ENCODE measurements around the gene CELSR1. TPM values are rescaled to one million over a fixed set of nuclear protein-coding genes. Genes with fewer than 3 reads are reported as not detected.

Gene CELSR1
- total RNA-seq, 2 donors from 2014 or later: 24.4 to 34.1 TPM

DNA sequence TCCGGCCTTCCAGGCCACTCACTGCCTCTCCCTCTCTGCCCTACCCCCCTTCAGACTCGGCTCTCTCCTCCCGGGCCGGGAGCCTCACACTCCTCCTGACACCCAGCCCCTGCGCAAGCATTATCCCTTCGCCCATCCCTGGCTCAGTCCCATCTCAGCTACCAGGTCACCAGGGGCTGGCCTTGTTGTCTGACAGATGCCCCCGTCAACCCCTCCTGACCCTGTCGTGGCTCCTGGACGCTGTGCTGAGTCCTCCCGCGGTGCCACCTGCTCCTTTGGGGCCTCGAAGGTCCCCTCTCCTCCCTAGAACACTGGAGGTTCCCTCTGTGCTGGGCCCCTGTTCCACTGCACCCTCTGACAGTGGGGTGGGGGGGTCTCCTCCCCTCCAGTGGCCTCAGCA is 169.0 kb downstream of the CELSR1 start:
- Mint-ChIP-seq H3K27me3 (ENCODE audit: insufficient read depth) (no peaks in the 10 kb centered on the region), H3K36me3 (ENCODE audit: low read depth) (peaks cover 7% of the 10 kb centered on the region), H3K4me3 (no peak overlapping the region), H3K27ac (no peak overlapping the region), H3K9me3 (no peaks in the 10 kb centered on the region), H3K4me1 (peaks cover 7% of the 10 kb centered on the region)
- TF ChIP-seq, protein P1, sequence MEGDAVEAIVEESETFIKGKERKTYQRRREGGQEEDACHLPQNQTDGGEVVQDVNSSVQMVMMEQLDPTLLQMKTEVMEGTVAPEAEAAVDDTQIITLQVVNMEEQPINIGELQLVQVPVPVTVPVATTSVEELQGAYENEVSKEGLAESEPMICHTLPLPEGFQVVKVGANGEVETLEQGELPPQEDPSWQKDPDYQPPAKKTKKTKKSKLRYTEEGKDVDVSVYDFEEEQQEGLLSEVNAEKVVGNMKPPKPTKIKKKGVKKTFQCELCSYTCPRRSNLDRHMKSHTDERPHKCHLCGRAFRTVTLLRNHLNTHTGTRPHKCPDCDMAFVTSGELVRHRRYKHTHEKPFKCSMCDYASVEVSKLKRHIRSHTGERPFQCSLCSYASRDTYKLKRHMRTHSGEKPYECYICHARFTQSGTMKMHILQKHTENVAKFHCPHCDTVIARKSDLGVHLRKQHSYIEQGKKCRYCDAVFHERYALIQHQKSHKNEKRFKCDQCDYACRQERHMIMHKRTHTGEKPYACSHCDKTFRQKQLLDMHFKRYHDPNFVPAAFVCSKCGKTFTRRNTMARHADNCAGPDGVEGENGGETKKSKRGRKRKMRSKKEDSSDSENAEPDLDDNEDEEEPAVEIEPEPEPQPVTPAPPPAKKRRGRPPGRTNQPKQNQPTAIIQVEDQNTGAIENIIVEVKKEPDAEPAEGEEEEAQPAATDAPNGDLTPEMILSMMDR (conservative IDR thresholded peaks at IDR 0.05): no peak
- Histone ChIP-seq H3K9me3 (ENCODE audit: control insufficient read depth, low read length) (no peaks in the 10 kb centered on the region), H3K4me3 (ENCODE audit: low read length) (no peak overlapping the region), H3K4me1 (ENCODE audit: control insufficient read depth, insufficient read depth, low read length) (peaks cover 4% of the 10 kb centered on the region), H3K36me3 (ENCODE audit: control insufficient read depth, insufficient read depth, low read length) (no peaks in the 10 kb centered on the region), H3K27me3 (ENCODE audit: control insufficient read depth, insufficient read depth, low read length, poor library complexity, severe bottlenecking) (no peaks in the 10 kb centered on the region), H3K27ac (ENCODE audit: low read depth, low read length) (no peak overlapping the region), H3K9ac (ENCODE audit: extremely low read depth, low read length, poor library complexity, severe bottlenecking) (no peak overlapping the region)
- no peak for DNase-seq
- WGBS, 2 experiments (ENCODE audit: insufficient coverage in 1 of 2, insufficient read length in 1 of 2): 86 to 96% methylated on average over 4 to 12 of the region's 12 CpGs

DNA sequence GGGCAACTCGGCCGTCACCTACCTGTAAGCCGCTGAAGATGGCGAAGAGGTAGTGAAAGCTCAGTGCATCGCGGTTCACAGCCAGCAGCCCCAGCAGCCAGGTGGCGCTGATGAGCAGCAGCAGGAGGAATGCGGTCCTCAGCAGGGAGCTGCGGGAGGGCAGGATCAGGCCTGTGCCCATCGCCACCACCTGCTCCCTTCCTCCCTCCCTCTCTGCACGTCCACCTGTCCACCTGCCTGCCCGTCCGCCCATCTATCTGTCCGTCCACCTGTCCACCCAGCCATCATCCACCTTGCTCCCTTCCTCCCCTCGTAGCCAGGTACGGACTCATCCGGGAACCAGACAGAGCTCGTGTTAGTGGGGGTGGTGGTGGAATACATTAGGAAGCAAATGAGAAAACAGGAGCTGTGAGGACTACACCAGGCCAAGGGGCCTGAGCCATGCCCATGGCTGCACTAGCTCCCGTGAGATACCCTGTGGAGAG is 169.7 kb downstream of the CELSR1 start:
- H3K27me3 ChIP-seq (ENCODE audit: control insufficient read depth, insufficient read depth, low read length, poor library complexity, severe bottlenecking): no peaks in the 10 kb centered on the region
- Mint-ChIP-seq H3K27ac (no peak overlapping the region), H3K9me3 (no peaks in the 10 kb centered on the region), H3K4me1 (peaks cover 7% of the 10 kb centered on the region), H3K36me3 (ENCODE audit: low read depth) (peaks cover 7% of the 10 kb centered on the region), H3K27me3 (ENCODE audit: insufficient read depth) (no peaks in the 10 kb centered on the region), H3K4me3 (no peak overlapping the region)
- no peak overlapping the region for H3K4me3 ChIP-seq (ENCODE audit: low read length)
- H3K9ac ChIP-seq (ENCODE audit: extremely low read depth, low read length, poor library complexity, severe bottlenecking): no peak overlapping the region
- H3K36me3 ChIP-seq (ENCODE audit: control insufficient read depth, insufficient read depth, low read length): no peaks in the 10 kb centered on the region
- DNase-seq: peak; percentile 97
- TF ChIP-seq, protein P1 (conservative IDR thresholded peaks at IDR 0.05): peak; percentile 97
- 41 to 63% methylated on average over 9 to 18 of the region's 19 CpGs for WGBS, 2 experiments (ENCODE audit: insufficient coverage in 1 of 2, insufficient read length in 1 of 2)
- no peak overlapping the region for H3K27ac ChIP-seq (ENCODE audit: low read depth, low read length)
- no peaks in the 10 kb centered on the region for H3K9me3 ChIP-seq (ENCODE audit: control insufficient read depth, low read length)
- H3K4me1 ChIP-seq (ENCODE audit: control insufficient read depth, insufficient read depth, low read length): peaks cover 4% of the 10 kb centered on the region

DNA sequence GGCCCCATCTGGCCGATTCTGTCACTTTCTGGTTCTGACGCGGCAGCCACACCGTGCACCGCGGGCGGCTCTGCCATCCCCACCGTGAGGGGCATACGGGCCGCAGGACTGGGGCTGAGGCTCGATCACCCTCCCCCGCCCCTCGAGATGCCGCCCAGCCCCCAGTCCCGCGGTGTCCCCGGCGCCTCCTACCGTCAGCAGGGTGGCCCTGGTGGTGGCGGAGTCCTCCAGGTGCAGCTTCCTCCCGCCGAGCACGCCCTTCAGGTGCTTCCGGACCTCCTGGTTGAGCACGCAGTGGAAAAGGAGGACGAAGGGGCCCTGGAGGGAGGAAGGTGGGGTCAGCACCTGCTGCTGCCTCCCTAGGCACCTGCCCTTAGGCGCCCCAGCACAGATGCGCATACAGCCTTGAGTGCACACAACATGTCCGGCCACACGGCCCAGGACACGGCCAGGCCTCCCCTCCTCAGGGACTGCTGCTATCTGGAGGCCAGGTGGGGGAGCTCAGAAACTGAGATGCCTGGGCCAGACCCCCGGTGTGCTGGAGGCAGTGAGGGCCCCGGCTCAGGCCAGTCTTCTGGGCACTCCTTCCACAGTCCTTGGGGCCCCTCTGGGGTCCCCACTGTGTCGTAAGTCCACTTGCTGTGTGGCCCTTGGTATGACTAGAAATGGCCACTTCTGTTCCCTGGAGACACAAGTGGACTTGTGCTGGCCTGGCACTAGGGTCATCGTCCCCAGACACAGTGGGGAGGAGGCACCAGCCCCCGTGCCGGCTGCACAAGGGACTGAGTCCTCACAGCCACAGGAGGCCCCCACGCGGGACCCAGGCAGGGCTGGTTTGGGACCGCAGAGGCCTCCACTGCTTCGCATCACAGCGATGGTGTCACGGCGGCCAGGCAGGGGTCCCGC is 170.4 kb downstream of the CELSR1 start:
- Mint-ChIP-seq H3K4me3 (no peak overlapping the region), H3K9me3 (no peaks in the 10 kb centered on the region), H3K36me3 (ENCODE audit: low read depth) (peaks cover 4% of the 10 kb centered on the region), H3K27me3 (ENCODE audit: insufficient read depth) (no peaks in the 10 kb centered on the region), H3K4me1 (peaks cover 7% of the 10 kb centered on the region), H3K27ac (no peak overlapping the region)
- 74 to 86% methylated on average over 15 to 45 of the region's 45 CpGs for WGBS, 2 experiments (ENCODE audit: insufficient coverage in 1 of 2, insufficient read length in 1 of 2)
- H3K27ac ChIP-seq (ENCODE audit: low read depth, low read length): no peak overlapping the region
- TF ChIP-seq, protein P1 (conservative IDR thresholded peaks at IDR 0.05): no peak
- no peaks in the 10 kb centered on the region for H3K9me3 ChIP-seq (ENCODE audit: control insufficient read depth, low read length)
- DNase-seq: no peak
- H3K4me3 ChIP-seq (ENCODE audit: low read length): no peak overlapping the region
- H3K27me3 ChIP-seq (ENCODE audit: control insufficient read depth, insufficient read depth, low read length, poor library complexity, severe bottlenecking): no peaks in the 10 kb centered on the region
- no peaks in the 10 kb centered on the region for H3K36me3 ChIP-seq (ENCODE audit: control insufficient read depth, insufficient read depth, low read length)
- peaks cover 4% of the 10 kb centered on the region for H3K4me1 ChIP-seq (ENCODE audit: control insufficient read depth, insufficient read depth, low read length)
- H3K9ac ChIP-seq (ENCODE audit: extremely low read depth, low read length, poor library complexity, severe bottlenecking): no peak overlapping the region
